ENCODE data around the gene MPIG6B. TPM values are rescaled to one million over a fixed set of nuclear protein-coding genes. Genes with fewer than 3 reads are reported as not detected.
A peak's percentile ranks its signal among the peaks of the same experiment; 100 is the strongest.

MPIG6B gene
- total and polyA plus RNA-seq, 4 experiments from 2014 or later, result not detected

DNA sequence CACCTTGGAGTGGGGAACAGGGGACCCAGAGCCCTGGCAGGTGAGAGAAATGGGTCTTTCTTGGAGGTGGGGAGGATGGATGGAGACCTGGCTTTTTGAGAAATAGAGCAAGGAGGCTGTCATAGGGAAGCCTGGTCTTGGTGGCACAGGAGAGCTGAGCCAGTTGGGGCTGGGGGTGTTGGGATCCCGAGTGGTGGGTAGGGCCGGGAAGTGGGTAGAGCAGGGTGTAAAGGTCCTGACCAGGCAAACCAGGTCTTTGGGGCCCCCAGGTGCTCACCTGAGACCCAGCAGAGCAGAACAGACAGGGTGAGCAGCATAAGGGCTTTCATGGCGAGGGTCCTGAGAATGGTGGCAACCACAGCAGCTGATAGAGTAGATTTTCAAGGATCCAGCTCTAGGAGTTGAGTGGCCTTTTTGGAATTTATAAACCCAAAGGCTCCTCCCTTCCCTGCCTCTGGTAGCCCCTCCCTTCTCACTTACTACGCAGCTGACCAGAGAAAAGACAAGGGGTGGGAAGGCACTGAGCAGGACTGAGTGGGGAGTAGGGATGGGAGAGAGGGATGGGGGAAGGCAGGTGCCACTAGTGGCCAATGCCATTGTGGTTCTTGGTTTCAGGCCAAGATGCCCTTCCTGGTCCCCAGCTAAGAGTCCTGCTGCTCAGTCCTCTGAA lies 1.7 kb upstream of the MPIG6B start, which contains the start of gene LY6G6C:
LY6G6C (minus strand) TSS at position 396 of the 670 bp plus-strand sequence; CDS start at position 329, 67 bp downstream.
- DNase-seq, result no peak
- intact Hi-C loops (cut with micrococcal nuclease), result no loop called here
- Histone ChIP-seq H3K4me1 (ENCODE audit: insufficient read depth, low read length) (peaks cover 10% of the 10 kb centered on the region), H3K36me3 (ENCODE audit: insufficient read depth, low read length) (no peaks in the 10 kb centered on the region), H3K27ac (ENCODE audit: low read depth, low read length) (no peak within 1 kb of the TSS), H3K9me3 (ENCODE audit: control insufficient read depth in 1 of 2, low read length in 2 of 2) (no peaks in the 10 kb centered on the region), H3K4me3 (ENCODE audit: low read length in 2 of 2) (no peak within 1 kb of the TSS), H3K27me3 (ENCODE audit: insufficient read depth, low read length) (no peaks in the 10 kb centered on the region)
- peak within 1 kb of the TSS in 1 of 7 donors; percentile 74 for H3K27ac Mint-ChIP-seq
- H3K4me3 Mint-ChIP-seq, result no peak within 1 kb of the TSS
- H3K4me1 Mint-ChIP-seq, result peaks cover 4 to 15% (median 9%) of the 10 kb centered on the region in 4 donors
- CTCF ChIA-PET (ENCODE audit: partially characterized antibody), result no interaction called here
- no peaks in the 10 kb centered on the region for H3K9me3 Mint-ChIP-seq
- peaks cover 0 to 2% of the 10 kb centered on the region in 2 donors for H3K27me3 Mint-ChIP-seq
- peaks cover 0 to 4% of the 10 kb centered on the region in 2 donors for H3K36me3 Mint-ChIP-seq
- POLR2A ChIA-PET (ENCODE audit: partially characterized antibody), result no interaction called here

DNA sequence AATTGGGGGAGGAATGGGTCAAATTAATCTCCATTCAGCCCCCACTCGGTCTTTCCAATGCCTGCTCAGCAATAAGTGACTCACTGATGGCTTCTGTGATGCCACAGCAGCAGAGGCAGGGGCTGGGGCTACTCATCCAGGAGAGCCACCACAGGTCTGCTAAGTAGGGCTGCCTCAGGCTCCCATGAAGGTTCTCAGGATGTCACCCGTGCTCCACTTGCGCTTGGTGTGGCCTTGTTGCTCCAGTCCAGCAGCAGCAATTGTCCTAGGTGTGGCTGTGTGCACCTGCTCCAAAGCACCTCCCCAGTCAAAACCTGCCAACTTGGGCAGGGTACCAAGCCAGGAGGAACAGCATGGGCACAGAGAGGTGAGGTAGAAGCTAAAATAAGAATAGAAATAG lies 1.0 kb upstream of the MPIG6B start:
- no peak overlapping the region for H3K27ac Mint-ChIP-seq
- H3K4me1 Mint-ChIP-seq, result peaks cover 6 to 22% (median 13%) of the 10 kb centered on the region in 4 donors
- H3K4me3 Mint-ChIP-seq, result no peak overlapping the region
- H3K36me3 Mint-ChIP-seq, result peaks cover 0 to 4% of the 10 kb centered on the region in 2 donors
- Histone ChIP-seq H3K9me3 (ENCODE audit: control insufficient read depth in 1 of 2, low read length in 2 of 2) (no peaks in the 10 kb centered on the region), H3K27me3 (ENCODE audit: insufficient read depth, low read length) (no peaks in the 10 kb centered on the region), H3K36me3 (ENCODE audit: insufficient read depth, low read length) (no peaks in the 10 kb centered on the region), H3K27ac (ENCODE audit: low read depth, low read length) (no peak overlapping the region), H3K4me3 (ENCODE audit: low read length in 2 of 2) (no peak overlapping the region), H3K4me1 (ENCODE audit: insufficient read depth, low read length) (peaks cover 16% of the 10 kb centered on the region)
- H3K9me3 Mint-ChIP-seq, result no peaks in the 10 kb centered on the region
- POLR2A ChIA-PET (ENCODE audit: partially characterized antibody), result interaction anchor here (1.0 kb wide), 1 partner anchor 92 kb away, joined by 4 read pairs; no protein-coding TSS in a partner anchor
- intact Hi-C loops (cut with micrococcal nuclease), result no loop called here
- CTCF ChIA-PET (ENCODE audit: partially characterized antibody), result interaction anchor here (1.1 to 1.6 kb wide), 2 partner anchors 48 to 108 kb away, joined by 3 to 4 read pairs; no protein-coding TSS in a partner anchor
- peaks cover 0 to 2% of the 10 kb centered on the region in 2 donors for H3K27me3 Mint-ChIP-seq
- DNase-seq, result no peak

DNA sequence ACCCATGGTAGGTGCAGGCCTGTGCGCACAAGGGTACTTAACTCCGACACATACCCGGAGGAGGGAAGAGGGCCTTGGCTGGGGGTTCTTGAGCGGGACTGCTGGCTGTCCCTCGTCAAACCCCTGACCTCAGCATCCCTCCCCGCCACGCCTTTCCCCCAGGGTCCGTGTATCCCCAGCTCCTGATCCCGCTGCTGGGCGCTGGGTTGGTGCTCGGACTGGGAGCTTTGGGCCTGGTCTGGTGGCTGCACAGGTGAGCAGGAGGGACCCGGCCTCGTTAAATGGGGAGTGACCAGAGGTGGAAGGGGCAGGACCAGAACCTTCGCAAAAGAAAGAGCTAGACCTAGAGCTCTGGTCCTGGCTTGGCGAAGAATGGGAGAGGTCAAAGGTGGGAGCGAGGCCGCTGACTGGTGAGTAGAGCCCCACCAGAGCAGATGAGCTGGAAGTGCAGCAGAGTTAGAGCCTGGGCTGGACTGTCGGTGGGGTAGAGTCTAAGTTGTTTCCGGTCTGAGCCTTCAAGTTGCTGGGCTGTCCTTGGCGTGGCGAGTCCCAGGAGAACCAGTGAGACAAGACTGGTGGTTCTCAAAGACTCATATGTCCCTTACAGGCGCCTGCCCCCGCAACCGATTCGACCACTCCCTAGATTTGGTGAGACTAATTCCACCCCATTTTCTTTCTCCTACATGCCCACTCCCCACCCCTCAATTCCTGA lies 963 bp downstream of the MPIG6B start:
- no peak overlapping the region for H3K27ac ChIP-seq (ENCODE audit: low read depth, low read length)
- peaks cover 0 to 2% of the 10 kb centered on the region in 2 donors for H3K27me3 Mint-ChIP-seq
- no peaks in the 10 kb centered on the region for H3K9me3 Mint-ChIP-seq
- intact Hi-C loops (cut with micrococcal nuclease), result no loop called here
- no peak overlapping the region for H3K4me3 Mint-ChIP-seq
- no peaks in the 10 kb centered on the region for H3K27me3 ChIP-seq (ENCODE audit: insufficient read depth, low read length)
- H3K27ac Mint-ChIP-seq, result peak overlapping the region in 2 of 7 donors; percentile 32 to 65
- H3K4me1 ChIP-seq (ENCODE audit: insufficient read depth, low read length), result peaks cover 34% of the 10 kb centered on the region
- CTCF ChIA-PET (ENCODE audit: partially characterized antibody), result interaction anchor here (1.0 to 1.6 kb wide), 2 partner anchors 72 to 106 kb away, joined by 3 to 4 read pairs; partner anchors contain the start of gene VARS1
- no peak for DNase-seq
- no peak overlapping the region for H3K4me3 ChIP-seq (ENCODE audit: low read length in 2 of 2)
- peaks cover 12 to 41% (median 21%) of the 10 kb centered on the region in 4 donors for H3K4me1 Mint-ChIP-seq
- POLR2A ChIA-PET (ENCODE audit: partially characterized antibody), result interaction anchor here (1.0 to 7.6 kb wide), 2 partner anchors 14 to 93 kb away, joined by 3 to 77 read pairs; partner anchors contain the start of genes CLIC1 and MSH5
- peaks cover 0 to 4% of the 10 kb centered on the region in 2 donors for H3K36me3 Mint-ChIP-seq
- H3K36me3 ChIP-seq (ENCODE audit: insufficient read depth, low read length), result no peaks in the 10 kb centered on the region
- no peaks in the 10 kb centered on the region for H3K9me3 ChIP-seq (ENCODE audit: control insufficient read depth in 1 of 2, low read length in 2 of 2)

DNA sequence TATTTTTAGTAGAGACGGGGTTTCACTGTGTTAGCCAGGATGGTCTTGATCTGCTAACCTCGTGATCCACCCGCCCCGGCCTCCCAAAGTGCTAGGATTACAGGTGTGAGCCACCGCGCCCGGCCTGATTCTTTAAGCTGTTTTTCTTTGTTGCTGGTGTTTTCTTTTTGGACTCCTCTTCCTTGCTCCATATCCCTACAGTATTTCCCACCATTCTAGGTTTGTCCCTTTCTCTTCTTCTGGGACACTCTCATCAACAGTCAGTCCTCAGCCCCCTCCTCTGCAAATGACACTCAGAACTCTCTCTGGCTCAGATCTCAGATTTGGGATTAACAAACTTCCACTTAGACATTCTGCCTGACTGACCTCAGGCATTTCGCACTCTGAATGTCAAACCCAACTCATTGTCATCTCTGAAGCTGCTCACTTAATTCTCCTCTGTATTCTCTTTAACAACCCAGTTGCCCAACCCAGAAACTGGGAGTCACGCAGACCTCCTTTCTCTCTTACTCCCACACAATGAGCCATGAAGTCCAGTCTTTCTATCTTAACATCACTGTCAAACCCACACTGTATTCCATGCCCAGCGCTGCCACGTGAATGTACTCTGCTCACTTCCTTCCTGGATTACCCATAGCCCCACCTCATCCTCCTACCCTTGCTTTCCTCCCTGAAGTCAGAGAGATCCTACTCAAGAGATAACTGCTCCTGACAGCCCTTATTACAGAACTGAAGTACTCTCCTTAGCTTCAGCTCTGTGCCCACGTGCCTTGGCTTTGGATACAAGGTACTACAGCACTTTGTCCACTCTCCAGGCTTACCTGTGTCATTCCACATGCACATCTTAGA lies 2.6 kb downstream of the MPIG6B start:
- no peak for DNase-seq
- no peak overlapping the region for H3K27ac ChIP-seq (ENCODE audit: low read depth, low read length)
- peaks cover 4% of the 10 kb centered on the region for H3K36me3 ChIP-seq (ENCODE audit: insufficient read depth, low read length)
- H3K9me3 ChIP-seq (ENCODE audit: control insufficient read depth in 1 of 2, low read length in 2 of 2), result no peaks in the 10 kb centered on the region
- no peak overlapping the region for H3K4me3 ChIP-seq (ENCODE audit: low read length in 2 of 2)
- CTCF ChIA-PET (ENCODE audit: partially characterized antibody), result interaction anchor here (1.0 to 17.2 kb wide), 6 partner anchors 31 to 128 kb away, joined by 3 to 173 read pairs (median 3); partner anchors contain the start of genes VARS1 and VWA7
- peaks cover 19 to 55% (median 32%) of the 10 kb centered on the region in 4 donors for H3K4me1 Mint-ChIP-seq
- H3K9me3 Mint-ChIP-seq, result no peaks in the 10 kb centered on the region
- POLR2A ChIA-PET (ENCODE audit: partially characterized antibody), result interaction anchor here (1.0 to 7.6 kb wide), 3 partner anchors 12 to 92 kb away, joined by 3 to 77 read pairs (median 5); partner anchors contain the start of genes CLIC1 and MSH5
- H3K36me3 Mint-ChIP-seq, result peaks cover 10 to 12% of the 10 kb centered on the region in 2 donors
- intact Hi-C loops (cut with micrococcal nuclease), result no loop called here
- H3K4me3 Mint-ChIP-seq, result no peak overlapping the region
- peaks cover 43% of the 10 kb centered on the region for H3K4me1 ChIP-seq (ENCODE audit: insufficient read depth, low read length)
- H3K27me3 ChIP-seq (ENCODE audit: insufficient read depth, low read length), result no peaks in the 10 kb centered on the region
- peak overlapping the region in 5 of 7 donors; percentile 12 to 63 (median 53) for H3K27ac Mint-ChIP-seq
- peaks cover 0 to 2% of the 10 kb centered on the region in 2 donors for H3K27me3 Mint-ChIP-seq

DNA sequence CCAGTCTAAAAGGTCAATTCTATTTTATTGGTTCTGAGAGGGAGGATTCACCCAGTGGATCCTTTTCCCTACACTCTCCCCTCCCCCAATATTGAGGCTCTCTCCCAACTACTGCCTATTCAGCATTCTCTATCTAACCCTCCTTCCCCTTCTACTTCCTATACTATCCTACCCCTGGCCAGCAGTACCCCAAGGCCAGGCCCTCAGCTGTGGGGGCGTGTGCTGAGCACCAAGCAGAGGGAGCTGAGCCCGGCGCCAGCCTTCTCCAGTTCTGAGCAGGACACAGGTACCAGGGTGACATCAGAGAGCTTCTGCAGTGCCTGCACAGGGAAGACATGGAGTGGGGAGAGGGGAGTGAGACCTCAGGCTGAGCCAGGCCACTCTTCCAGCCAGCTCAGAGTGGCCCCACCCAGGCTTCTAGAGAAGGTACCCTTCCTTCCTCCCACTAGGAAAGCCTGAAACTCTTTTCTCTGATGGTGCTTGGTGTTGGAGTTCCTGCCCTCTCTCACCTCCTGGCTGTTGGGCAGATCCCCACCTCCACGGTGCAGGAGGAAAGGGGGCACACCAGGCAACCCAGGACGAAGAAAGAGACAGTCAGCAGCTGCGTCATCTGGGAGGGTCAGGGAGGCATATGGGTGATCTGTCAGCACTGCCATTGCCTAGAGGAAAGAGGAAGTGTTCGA lies 4.0 kb downstream of the MPIG6B start:
- no peak overlapping the region for H3K4me3 ChIP-seq (ENCODE audit: low read length in 2 of 2)

More for the DNA sequence above, 4.0 kb downstream of the MPIG6B start:
- H3K27ac Mint-ChIP-seq, result peak overlapping the region in 6 of 7 donors; percentile 37 to 86 (median 72)
- ChIA-PET CTCF (ENCODE audit: partially characterized antibody) (interaction anchor here (1.0 to 17.2 kb wide), 9 partner anchors 12 to 112 kb away, joined by 3 to 173 read pairs (median 7); partner anchors contain the start of genes HSPA1B, MSH5 and VWA7), POLR2A (ENCODE audit: partially characterized antibody) (interaction anchor here (0.5 to 7.6 kb wide), 9 partner anchors 11 to 162 kb away, joined by 3 to 77 read pairs (median 4); partner anchors contain the start of genes ABHD16A, CLIC1, HSPA1B and LY6G6D)
- intact Hi-C loops (cut with micrococcal nuclease), result no loop called here
- Histone ChIP-seq H3K9me3 (ENCODE audit: control insufficient read depth in 1 of 2, low read length in 2 of 2) (no peaks in the 10 kb centered on the region), H3K4me1 (ENCODE audit: insufficient read depth, low read length) (peaks cover 50% of the 10 kb centered on the region), H3K27me3 (ENCODE audit: insufficient read depth, low read length) (no peaks in the 10 kb centered on the region), H3K36me3 (ENCODE audit: insufficient read depth, low read length) (peaks cover 16% of the 10 kb centered on the region), H3K27ac (ENCODE audit: low read depth, low read length) (no peak overlapping the region)
- H3K27me3 Mint-ChIP-seq, result no peaks in the 10 kb centered on the region
- peaks cover 21 to 59% (median 32%) of the 10 kb centered on the region in 4 donors for H3K4me1 Mint-ChIP-seq
- H3K9me3 Mint-ChIP-seq, result no peaks in the 10 kb centered on the region
- peak overlapping the region in 6 of 8 donors; percentile 44 to 74 (median 56) for H3K4me3 Mint-ChIP-seq
- H3K36me3 Mint-ChIP-seq, result peaks cover 20 to 25% of the 10 kb centered on the region in 2 donors
- DNase-seq, result no peak
